GM20431 (cell line): ENCODE measurements around the gene DOCK1.

Experiments
- in situ Hi-C: fragments of 300-500 bp; cut with MseI, MboI; formaldehyde crosslinking; loops from one replicate; pipeline ENCODE4 v1.15.0; 2020; ENCODE audit warnings: low sequenced_read_pairs; ENCODE audit not compliant: unreplicated experiment

Gene DOCK1

DNA sequence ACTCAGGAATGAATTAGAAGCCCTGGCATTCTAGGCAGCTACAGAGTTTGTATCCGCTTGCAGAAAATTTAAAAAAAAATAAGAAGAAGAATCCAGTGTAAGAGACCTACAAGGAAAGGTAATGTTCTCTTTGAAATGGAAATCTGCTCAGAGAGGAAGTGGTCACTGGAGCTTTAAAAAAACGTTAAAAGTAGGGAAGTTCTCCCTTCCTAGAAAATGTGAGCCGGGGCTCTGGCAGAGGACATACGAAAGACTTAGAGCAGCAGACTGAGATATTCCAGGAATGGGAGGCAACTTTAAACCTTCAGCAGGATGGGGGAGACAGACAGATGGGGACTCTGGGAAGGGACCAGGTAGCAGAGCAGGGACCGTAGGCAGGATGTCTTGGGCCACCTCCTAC is 494.4 kb downstream of the DOCK1 start:
- in situ Hi-C loops: no loop called here

DNA sequence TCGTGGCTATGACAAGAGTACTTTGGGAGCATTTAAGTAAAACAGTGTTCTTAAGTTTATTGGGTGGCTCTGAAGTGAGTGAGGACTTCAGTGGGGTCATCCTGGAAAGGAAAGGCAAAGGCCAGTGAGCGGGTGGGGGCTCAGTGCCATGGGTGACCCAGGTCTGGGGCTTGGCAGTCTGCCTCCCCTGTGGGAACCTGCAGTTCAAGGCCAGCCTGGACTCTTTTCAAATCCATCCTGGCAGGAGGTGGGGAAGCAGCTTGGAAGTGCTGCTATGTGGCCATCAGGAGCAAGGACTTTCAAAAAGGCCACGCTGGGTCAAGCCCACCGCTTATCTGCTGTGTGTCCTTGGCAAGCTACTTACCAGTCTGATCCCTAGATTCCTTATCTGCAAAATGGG is 495.0 kb downstream of the DOCK1 start:
- in situ Hi-C loops: no loop called here

DNA sequence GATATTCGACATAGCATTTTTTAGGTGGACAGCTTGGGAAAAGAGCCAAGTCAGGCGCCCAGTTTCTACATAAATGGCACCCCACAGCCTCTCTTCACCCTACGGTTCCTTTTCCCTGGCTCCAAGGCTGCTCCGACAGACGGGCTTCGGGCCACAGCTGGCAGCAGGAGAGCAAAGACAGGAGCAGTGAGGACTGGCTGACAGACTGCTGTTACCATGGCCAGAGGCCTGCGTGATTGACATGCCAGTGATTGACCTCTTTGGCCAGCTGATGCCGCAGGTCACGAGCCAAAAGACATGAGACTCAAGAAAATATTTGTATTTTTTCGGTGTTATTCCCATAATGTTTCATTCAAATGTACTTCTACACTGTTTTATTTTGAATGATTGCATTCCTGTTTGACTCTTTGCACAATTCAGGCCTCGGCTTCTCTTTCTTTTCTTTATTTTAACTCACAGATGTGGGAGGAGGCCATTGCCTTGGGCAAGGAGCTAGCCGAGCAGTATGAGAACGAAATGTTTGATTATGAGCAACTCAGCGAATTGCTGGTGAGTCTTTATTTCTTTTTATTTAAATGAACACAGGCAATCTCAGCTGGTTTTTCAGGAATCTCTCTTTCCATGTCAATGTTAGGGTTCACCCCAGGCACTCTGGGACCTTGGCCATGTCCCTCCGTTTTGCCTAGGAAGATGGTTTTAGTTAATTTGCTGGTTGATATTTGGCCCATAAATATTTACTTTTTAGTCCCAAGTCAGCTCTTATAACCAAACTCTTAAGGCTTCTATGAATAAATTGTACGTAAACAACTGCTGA is 497.6 kb downstream of the DOCK1 start:
- in situ Hi-C loops: no loop called here

DNA sequence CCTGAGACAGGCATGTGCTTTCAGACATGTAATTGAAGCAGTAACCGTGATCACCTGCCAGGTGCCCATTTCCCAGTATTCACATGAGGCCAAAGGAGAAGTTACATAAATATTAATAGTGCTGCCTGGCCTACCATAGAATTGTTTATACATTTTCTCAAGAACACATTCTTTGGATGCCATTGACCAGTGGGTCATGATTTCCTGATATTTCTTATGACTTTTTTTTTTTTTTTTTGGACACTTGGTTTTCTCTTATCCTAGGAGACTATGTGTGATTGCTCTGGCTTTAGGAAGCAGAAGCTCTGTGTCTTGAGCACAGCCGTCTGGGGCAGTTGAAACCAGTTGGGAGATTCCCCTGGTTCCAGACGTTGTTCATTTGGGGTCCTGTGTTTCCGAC is 500.0 kb downstream of the DOCK1 start:
- in situ Hi-C loops: no loop called here

DNA sequence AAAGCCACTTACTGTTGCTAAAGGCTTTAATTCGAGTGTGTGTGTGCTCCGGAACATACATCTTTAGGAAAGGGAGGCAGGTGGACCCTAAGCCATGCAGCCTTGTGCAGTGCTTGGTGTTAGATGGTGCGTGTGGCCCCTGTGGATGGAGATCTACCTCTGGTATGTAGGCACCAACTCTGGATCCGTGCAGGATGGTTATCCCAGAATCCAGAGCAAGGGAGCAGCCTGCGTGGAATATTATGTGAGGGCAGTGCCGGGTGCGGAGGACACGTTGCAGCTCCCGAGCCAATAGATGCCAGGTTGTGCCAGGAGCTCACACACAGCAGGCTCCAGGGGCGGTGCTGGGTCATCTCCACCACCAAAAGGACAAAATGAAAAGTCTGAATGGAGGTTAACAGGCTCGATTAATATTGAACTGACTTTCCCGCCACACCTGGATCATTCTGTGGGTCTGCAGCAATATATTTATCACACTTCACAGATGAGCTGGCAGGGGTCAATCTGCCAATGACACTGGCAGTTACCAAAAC is 500.9 kb downstream of the DOCK1 start:
- in situ Hi-C loops: no loop called here

DNA sequence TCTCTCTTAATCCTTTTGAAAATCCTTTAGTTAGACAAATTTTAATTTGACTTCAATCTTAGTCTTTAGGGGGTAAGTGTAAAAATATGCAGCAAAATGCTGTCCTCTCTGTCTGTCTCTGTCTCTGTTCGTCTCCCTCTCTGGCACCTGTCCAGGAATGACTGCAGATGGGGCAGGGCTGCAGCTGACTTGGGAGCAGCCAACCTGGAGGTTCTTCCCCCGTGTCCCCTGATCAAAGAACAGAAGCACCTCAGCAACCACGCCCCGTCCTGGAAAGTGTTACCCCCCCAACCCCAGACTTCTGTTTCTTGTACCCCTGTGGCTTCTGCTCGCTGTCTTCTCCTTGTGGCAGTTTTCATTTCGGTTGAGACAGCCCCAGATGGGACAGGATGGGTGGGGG is 502.3 kb downstream of the DOCK1 start:
- in situ Hi-C loops: no loop called here

DNA sequence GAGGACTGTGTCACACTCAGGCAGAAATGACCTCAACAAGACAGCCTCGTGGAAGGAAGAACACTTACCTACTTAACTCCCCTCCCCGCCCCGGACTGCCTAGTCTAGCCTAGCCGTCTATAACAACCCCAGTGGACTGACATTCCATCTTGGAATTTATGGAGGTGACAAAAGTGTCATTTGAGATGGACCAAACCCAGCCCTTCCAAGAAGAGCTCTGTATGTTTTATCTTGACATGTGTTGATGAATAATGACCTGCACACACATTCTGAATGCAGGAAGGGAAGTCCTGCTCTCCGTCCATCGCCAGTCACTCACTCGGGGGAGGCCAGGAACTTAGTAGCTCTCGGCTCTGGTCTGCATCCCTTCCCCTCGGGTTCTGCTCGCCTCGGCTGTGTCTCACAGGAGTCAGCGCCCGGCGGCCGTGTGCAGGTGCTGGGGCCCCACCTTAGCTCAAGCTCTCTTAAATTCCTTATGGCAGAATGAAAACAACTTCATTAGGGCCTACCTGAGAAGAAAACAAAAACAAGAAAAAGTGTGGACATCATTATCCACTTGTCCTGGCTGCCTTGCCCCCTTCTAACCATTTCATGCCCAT is 503.0 kb downstream of the DOCK1 start:
- in situ Hi-C loops: no loop called here

DNA sequence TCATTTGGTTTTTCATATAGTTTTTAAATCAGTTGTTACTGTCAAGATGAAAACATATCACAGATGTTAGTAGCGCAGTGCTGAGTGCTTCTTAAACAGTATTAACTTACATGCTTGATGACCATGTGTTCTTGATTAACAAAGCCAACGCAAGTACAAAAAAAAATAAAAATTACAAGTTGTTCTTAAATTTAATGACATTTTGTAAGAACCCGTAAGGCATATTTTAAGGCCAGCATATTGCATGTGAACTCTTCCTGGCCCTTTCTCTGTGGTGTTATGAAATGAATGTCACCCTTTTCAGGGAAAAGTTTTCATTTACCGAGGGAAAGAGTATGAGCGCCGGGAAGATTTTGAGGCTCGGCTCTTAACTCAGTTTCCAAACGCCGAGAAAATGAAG is 503.5 kb downstream of the DOCK1 start:
- in situ Hi-C loops: no loop called here

DNA sequence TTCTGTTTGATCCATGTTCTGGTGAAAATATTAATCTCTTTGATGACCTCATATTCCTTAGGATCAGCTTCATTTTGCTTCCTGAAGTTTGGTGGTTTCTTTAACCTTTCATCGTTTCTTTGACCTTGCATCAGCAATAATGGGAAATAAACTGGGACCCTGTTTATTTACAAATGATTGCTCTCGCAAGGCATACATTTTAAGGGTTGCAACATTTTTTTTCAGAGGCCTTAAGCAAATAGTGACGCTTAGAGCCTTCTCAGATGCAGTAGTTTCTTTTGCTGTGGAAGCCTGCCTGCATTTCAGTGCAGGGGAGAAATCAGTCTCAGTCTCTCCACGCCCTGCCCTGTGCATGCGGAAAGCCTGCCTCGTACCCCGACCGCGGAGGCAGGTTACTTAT is 504.8 kb downstream of the DOCK1 start:
- in situ Hi-C loops: no loop called here

DNA sequence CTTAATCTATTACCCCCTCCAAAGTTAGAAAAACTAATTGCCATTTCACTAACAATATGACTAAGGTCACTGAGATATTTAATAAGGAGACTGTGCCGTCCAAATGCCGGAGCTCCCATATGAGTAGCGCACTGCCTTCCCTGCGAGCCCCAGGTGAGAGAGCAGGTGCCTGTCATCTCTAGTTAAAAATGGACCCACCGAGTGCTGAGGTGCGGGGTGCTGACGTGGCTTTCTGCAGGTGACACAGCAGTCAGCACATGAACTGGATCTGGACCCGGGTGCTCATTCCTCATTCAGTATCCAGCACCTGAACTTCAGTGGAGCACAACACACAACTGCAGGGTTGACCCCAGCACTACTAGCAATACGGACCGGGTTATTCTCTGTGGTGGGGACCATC is 505.8 kb downstream of the DOCK1 start:
- in situ Hi-C loops: no loop called here

DNA sequence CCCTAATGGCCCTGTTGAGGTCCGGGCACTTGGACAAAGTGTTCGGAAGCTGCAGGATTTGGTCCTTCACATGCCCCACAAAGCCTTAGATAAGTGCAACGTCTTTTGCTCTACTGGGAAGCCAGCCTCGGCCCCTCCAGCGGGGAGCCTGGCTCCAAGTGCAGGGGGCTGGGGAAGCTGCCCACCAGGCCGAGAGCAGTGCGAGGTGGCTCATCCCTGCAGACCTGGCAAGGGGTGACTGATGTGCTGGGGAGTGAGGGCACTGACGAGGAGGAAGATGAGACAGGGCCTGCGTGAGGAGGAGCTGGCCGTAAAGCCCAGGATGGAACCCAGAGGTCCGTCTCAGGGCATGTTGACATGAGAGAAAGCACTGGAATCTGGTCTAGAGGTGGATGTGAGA is 508.1 kb downstream of the DOCK1 start:
- in situ Hi-C loops: no loop called here

DNA sequence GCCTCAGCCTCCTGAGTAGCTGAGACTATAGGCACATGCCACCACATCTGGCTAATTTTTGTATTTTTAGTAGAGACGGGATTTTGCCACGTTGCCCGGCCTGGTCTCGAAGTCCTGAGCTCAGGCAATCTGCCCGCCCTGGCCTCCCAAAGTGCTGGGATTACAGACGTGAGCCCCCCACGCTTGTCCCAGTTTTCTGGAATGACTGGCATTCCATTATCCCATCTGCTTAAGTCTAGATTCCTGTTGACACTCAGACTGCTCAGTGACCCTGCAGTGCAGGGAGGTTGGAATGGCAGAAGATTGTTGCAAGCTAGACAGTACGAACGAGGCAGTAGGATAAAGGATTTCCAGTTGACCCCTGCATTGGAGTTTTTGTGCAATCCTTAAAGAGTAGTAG is 508.8 kb downstream of the DOCK1 start:
- in situ Hi-C loops: no loop called here

DNA sequence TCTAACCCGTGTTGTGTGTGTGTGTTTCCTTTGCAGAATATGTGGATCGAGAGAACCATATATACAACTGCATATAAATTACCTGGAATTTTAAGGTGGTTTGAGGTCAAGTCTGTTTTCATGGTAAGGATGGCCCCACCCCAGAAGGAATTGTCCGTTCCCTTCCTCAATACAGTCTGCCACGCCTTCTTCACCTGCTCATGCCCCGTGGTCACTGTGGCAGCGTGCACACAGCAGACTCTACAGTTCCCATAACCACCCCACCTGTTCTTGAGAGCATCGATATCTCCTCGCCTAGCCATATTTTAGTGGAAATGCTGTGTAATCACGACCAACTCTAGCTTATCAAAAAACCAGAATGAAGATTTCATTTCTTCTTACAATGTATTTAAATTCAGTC is 509.9 kb downstream of the DOCK1 start:
- in situ Hi-C loops: no loop called here

DNA sequence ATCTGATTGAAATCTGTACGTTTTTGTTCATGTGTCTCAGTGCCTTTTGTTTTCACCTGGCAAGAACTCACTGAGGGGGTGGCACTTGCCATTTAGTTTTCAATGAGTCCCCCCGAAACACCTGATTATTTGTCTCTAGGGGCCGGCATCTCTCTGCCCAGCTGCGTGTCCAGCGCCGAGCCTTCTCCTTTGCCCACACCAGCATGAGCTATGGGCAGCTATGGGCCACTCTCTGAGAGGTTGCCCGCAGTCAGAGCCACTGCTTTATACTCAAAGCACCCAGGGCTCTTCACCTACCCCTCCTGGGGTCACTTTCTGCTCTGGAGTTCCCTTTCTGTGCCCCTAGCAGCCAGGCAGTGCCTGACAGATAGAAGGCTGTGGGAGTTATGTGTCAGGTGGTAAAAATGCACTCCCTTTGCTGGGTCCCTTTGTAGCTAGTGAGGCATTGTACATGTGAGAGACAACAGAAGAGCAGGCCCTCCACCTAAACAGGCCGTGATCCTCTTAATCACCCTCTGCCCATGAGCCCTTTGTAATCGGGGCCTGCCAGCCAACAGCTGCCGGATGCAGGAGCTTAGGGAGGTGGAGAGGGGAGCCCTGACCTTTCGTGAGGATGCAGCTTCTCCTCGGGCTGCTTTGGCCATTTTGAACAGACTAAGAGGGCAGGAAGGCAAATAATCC is 510.8 kb downstream of the DOCK1 start:
- in situ Hi-C loops: no loop called here

DNA sequence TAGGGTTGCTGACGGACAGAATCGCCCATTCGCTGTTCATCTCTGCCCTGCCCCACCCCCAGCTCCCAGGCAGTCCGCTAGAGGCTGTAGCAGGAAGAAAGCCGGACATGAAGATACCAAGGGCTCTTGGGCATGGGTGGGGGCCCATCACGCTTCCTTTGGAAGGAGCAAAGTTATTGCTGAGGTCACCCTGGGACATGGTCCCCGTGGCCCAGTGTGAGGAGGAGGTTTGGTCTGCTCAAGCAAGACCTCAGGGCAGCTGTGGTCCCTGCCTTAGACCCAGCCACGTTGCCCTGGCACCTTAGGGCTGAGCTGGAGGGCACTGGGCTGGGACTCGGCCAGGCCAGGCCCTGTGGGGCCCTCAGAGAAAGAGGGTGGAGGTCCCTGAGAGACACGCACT is 511.8 kb downstream of the DOCK1 start:
- in situ Hi-C loops: no loop called here

DNA sequence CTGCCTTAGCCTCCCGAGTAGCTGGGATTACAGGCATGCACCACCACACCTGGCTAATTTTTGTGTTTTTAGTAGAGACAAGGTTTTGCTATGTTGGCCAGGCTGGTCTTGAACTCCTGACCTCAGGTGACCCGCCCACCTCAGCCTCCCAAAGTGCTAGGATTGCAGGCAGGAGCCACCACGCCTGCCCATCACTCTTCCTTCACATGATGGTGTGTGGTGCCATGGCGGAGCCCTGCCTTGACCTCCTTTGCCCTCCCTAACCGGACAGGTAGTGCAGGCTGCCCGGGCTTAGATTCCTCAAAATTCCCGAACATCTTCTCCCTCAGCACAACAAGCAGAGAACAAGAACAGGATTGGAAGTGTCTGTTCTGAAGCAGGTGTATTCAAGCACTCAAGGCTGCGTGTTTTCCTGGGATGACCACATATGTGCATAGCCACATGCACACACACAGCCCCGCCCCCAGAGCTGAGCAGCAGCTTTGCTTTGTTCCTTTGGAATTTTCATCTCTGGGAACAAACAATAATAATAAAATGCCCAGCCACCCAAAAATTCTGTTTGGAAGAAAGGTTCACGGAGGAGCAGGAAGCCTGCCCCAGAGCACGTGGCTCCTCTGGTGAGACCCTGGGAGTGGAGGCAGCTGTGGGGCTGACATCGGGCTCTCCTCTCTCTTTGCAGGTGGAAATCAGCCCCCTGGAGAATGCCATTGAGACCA is 512.6 kb downstream of the DOCK1 start:
- in situ Hi-C loops: no loop called here

DNA sequence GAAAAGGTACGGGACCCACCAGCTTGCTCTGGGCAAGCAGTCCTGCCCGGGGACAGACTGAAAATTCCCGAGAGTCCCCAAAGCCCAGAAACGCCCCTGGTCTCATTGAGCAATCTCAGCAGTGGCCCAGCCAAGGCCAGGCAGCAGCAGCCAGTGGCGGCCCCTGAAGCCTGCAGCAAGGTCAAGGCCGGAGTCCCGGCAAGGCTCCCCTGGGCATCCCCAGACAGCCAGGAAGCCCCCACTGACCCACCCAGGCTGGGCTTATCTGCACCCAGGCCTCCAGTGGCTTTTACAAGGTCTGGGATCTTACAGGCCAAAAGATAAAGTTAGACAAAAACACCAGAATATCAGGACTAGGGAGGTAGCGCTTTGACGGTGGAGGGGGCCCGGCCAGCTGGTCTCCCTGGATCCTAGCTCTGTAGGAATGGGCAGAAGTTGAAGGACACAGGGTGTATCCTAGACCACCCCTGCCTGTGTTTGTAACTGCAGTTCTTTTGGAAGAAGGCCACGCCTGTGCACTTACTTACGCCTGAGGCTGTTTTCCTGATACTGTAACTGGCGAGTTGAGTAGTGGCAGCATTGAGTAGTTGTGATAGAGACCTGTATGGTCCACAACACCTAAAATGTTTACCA is 513.4 kb downstream of the DOCK1 start:
- in situ Hi-C loops: no loop called here

DNA sequence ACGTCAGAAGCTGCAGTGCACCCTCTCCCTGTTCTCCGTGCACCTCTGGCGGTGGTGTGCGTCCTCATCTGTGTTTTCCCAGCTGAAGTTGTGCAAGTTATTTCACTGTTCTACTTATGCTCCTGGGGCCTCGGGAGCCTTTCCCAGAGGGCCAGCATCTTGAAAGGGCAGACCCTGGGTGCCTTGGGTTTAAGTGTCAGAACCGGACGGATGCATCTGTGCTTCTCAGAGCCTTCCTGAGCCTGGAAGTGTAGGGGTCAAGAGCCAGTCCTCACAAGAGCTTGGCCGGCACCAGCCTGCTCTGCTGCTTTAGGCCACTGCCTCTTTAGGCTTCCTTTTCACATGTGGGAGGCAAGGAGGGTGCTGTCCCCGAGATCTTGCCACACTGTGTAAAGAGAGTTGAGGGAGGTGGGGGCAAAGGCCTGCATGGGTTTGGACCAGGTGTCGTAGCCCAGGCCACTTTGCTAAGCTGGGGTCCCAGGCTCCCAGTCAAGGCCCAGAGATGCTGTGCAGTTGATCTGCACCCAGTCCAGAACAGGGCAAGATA is 515.0 kb downstream of the DOCK1 start:
- in situ Hi-C loops: no loop called here

DNA sequence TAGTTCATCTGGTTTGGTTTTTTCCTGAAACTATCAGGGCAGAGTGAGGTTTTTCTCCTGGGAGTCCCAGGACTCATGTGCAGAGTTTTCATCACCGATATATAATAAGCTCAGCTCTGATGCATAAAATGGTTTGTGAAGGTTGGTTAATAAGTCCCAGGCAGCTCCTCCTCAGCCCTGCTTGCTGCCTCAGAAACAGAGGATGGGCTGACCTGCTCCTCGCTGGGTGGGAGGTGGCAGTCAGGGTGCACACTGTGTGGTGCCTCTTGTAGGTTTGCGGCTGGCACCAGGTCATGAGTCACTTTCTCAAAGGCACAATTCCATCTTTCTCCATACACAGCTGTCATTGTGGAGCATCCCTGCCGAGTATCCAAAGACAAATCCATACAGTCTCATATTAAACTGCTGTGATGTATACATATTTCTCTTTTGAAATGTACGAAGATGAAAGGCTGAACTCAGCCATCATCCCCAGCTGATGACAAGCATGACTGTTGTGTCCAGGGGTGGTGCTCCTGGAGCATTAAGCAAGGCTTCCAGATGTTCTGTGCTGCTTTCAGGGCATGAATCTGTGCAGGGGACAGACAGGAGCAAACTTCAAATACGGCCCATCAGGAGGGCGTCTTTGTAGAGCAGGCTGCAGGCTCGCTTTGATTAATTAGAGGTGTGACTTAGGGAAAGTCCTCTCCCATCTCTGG is 518.1 kb downstream of the DOCK1 start:
- in situ Hi-C loops: no loop called here
